SW480 (cell line): Measurements from ENCODE around the gene CCER1.
"Not testable (repeated sequence)": the region's sequence is repeated elsewhere in the genome, so short reads cannot be mapped to it uniquely, and the experiment has no call there.

Experiments
- DNase-seq: peaks from one replicate; pipeline ENCODE4 v3.0.0-alpha.2; 2016; ENCODE audit warnings: low spot score

Gene CCER1

GRCh38 chr12:90954921-90955320 is at the start of gene CCER1:
Gene CCER1 (minus strand): TSS chr12:90955176. CDS start chr12:90954742, 434 bp downstream.
- no peak for DNase-seq

DNA sequence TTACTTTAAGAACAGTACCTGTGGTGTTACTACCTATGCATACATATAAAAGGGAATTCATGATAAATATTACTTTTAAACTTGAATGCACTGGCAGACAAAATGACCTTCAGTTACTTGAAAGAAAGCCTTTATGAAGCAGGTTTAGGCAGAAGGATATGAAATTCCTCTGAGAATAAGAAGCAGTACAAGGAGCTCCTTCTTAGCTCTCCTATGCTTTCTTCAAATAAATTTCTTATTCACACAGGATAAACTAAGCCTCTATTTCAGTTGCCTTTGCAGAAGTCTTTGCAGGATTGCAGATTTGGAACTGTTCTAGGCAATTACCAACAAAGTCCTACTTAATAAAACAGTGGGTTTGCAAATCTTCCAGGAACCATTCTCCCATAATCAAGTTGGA is 48.8 kb upstream of the CCER1 start:
- DNase-seq, result no peak

DNA sequence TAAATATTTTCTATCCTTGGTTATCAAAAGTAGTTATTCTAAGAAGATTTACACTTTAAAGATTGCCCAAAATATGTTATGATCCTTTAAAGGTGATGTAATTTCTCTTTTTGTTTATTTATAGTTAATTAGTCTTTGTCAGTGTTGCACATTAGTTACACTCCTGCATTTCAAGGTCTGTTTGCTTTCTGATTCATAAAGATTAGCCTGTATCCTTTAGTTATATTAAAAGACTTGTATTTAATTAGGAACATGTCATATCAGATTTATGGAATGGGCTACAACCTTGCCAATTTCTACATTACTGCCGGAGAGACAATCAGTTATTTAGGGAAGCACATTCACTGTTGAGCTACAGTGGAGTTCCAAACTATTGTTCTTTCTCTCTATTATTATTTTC is 46.3 kb upstream of the CCER1 start:
- no peak for DNase-seq

GRCh38 chr12:90999966-91000365 is 45.0 kb upstream of the CCER1 start:
- peak; percentile 14 for DNase-seq

DNA sequence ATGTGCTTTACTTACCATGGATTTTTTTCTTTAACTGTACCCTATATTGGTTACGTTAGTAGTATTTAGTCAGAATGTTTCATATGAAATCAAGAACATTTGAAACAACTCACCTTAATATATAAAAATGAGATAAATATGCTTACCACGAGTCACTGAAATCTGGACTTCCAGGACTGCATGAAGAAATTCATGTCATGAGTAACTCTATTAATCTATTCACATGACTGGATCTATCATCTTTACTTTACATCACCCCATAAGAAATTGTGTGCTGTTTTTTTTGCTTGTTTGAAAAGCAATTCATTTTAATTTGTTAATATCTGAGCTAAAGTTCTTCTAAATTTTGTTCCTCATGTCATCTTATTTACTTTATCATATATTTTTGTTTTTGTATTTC is 44.6 kb upstream of the CCER1 start:
- DNase-seq, result no peak

- no peak for DNase-seq
Observed at GRCh38 chr12:90995010-90995409, 40.0 kb upstream of the CCER1 start.

DNA sequence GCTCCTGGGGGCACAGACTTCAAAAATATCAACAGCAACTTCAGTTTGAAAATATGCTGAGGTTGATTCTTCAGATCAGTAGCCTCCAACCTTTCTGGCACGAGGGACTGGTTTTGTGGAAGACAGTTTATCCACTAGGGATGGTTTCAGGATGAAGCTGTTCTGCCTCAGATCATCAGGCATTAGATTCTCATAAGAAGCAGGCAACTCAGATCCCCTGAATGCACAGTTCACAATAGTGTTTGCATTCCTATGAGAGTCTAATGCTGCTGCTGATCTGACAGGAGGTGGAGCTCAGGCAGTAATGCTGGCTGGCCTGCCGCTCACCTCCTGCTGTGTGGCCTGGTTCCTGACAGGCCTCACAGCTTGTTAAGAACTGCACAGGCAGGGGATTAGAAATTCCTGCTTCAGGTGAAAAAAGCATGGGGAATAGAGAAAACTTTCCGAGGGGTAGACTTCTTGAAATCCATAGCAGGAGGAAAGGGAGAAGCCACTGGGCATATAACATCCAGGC is 37.0 kb upstream of the CCER1 start:
- DNase-seq, result no peak

- DNase-seq, result no peak
Observed at GRCh38 chr12:90990611-90991010, 35.6 kb upstream of the CCER1 start.

GRCh38 chr12:90989686-90990111 is 34.7 kb upstream of the CCER1 start:
- no peak for DNase-seq

DNA sequence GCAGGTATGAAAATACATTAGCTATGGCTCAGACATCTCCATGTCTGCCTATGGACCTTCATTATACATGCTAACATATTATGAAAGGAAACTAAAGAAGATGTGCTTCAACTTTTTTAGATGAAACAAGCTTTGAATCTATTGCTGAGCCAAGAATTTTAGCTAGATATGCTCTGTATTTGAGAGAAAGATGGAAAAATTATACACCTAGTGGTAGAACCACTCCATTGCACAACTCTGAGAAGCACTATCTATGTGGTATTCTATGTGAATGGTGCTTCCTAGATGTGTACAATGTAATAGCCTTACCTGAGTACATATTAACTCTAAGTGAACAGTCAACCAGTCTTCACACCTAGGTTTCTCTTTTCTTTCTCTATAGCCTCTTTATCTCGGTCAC is 32.5 kb upstream of the CCER1 start:
- peak; percentile 6 for DNase-seq

- peak; percentile 43 for DNase-seq
Observed at GRCh38 chr12:90987101-90987500, 32.1 kb upstream of the CCER1 start.

- DNase-seq, result not testable (repeated sequence)
Observed at GRCh38 chr12:90985331-90985730, 30.4 kb upstream of the CCER1 start.

GRCh38 chr12:90984114-90984513 is 29.1 kb upstream of the CCER1 start:
- no peak for DNase-seq

- DNase-seq, result no peak
Observed at GRCh38 chr12:90982170-90982569, 27.2 kb upstream of the CCER1 start.

GRCh38 chr12:90979951-90980350 is 25.0 kb upstream of the CCER1 start:
- DNase-seq, result no peak

DNA sequence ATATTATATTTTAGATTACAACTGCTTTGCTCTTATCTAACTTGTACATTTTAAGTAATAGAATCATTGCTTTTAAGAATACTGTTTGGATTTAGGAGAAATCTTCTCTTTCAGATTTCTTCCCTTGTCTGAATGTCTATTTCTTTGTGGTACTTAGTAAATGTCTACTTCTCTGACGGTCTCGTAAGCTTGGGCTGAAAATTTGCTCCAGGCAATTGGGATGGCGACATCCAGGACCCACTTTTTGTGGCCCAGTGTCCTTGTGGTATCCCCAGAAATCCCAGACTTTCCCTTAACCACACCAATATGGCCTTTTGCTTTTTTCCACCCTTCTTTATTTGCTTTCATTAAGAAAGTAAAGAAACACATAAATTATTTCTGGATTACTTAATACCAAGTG is 24.0 kb upstream of the CCER1 start:
- DNase-seq, result no peak

- peak; percentile 59 for DNase-seq
Observed at GRCh38 chr12:90978117-90978770, 23.3 kb upstream of the CCER1 start.

GRCh38 chr12:90977224-90977623 is 22.2 kb upstream of the CCER1 start:
- DNase-seq, result no peak

- no peak for DNase-seq
Observed at GRCh38 chr12:90974286-90974685, 19.3 kb upstream of the CCER1 start.

GRCh38 chr12:90972226-90972625 is 17.2 kb upstream of the CCER1 start:
- DNase-seq, result no peak

DNA sequence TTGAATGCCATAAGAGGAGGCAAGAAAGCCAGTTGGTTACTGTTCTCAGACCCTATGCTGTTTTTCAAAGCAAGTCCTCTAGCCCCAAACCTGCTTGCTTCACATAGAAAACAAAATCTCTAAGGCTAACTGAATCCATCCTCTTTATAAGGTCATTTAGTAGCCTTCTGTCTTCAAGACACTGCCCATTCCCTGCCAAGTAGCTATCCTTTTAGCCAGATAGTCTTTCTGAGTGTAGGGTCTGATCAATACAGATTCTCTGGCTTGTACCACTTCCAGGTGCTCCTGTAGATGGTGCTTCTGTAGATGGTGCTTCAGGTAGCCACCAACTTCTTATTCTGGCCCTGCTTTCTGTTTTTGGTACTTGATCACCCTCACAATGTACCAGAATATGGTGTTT is 15.9 kb upstream of the CCER1 start:
- DNase-seq, result no peak

- peak; percentile 35 for DNase-seq
Observed at GRCh38 chr12:90970471-90970870, 15.5 kb upstream of the CCER1 start.

DNA sequence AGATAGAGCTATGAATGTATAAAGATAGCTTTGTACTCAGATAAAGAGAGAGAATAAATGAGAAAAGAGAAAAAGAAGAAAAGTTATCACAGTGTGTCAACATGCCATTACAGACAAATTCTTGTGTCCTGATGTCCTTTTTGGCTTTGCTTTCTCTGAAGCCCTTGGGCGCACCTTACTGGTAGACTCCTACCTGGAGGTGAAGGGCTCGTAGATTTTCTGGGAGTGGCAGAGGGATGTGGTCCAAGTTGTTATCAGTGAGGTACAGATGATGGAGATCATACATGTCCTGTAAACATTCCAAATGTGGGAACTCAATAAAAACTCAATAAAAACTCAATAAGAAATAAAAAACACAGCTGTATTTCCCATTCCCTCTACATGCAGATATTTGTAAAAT is 14.9 kb upstream of the CCER1 start:
- no peak for DNase-seq

DNA sequence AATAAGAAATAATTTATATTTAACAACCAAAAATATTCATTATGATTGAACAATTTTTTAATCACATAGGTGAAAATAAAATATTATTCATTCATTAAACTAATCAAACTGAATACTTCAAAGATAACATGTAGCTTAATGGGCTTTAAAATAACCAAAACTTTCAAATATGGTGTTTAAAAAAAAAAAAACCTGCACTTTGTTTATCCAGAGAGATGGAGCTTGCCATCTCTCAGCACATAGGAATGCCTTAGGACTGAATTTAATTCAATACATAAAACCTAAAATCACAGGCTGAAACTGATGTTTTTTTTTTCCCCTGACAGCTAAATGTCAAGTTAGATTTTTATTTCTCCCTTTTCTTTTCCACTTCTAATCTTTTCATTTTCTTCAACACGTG is 14.4 kb upstream of the CCER1 start:
- DNase-seq, result no peak
